Subcutaneous abdominal adipose tissue (tissue), 5 donors: ENCODE results near the gene DNALI1.

ENCODE experiments used
- H3K27ac ChIP-seq: one replicate; pipeline ENCODE4 v1.7.0; 2013; ENCODE audit warnings: low read depth, mild to moderate bottlenecking, inconsistent platforms, low read length, moderate library complexity
- H3K27me3 ChIP-seq, 5 donors: one replicate each; pipeline ENCODE4 v1.7.0; 2013; ENCODE audit warnings: low read length in 5 of 5, inconsistent platforms in 1 of 5; ENCODE audit not compliant: control insufficient read depth in 5 of 5, insufficient read depth in 4 of 5
- H3K36me3 ChIP-seq, 5 donors: one replicate each; pipeline ENCODE4 v1.7.0; 2013; ENCODE audit warnings: low read length in 5 of 5; ENCODE audit not compliant: control insufficient read depth in 5 of 5, insufficient read depth in 5 of 5
- H3K4me1 ChIP-seq, 5 donors: one replicate each; pipeline ENCODE4 v1.7.0; 2013; ENCODE audit warnings: low read length in 5 of 5, mild to moderate bottlenecking in 3 of 5, moderate library complexity in 1 of 5; ENCODE audit not compliant: control insufficient read depth in 5 of 5, insufficient read depth in 5 of 5
- H3K4me3 ChIP-seq, 5 donors: one replicate each; pipeline ENCODE4 v1.7.0; 2013; ENCODE audit warnings: low read length in 5 of 5, low read depth in 1 of 5
- H3K9ac ChIP-seq, 5 donors: one replicate each; pipeline ENCODE4 v1.7.0; 2013; ENCODE audit warnings: low read length in 5 of 5, mild to moderate bottlenecking in 4 of 5, moderate library complexity in 3 of 5
- H3K9me3 ChIP-seq, 5 donors: one replicate each; pipeline ENCODE4 v1.7.0; 2013; ENCODE audit warnings: low read length in 5 of 5; ENCODE audit not compliant: control insufficient read depth in 5 of 5
- donor health status: healthy.
- donor health status: healthy.
- donor health status: healthy.
- donor health status: healthy.
- donor health status: healthy.

Gene DNALI1

DNA sequence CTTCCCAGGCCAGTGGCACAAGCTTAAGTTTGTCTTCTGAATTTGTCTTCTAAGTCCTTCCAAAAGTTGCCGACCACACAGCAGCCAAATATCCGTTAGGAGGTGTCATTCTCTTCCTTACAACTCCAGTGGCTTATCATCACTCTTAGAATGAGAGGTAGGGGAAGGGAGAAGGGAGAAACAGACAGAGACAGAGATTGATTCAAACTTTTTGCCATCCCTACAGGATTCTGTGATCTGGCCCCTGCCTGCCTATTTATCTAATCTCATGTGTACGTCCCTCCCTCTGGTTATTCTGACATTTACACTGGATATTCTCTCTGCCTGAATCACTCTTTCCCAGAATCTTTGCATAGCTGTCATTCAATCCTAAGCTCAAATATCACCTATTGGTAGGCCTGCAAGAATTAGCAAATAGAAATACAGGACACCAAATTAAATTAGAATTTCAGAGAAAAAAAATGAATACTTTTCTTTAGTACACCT is 39.5 kb downstream of the DNALI1 start:
- peak overlapping the region in 4 of 5 donors; percentile 67 to 97 (median 82) for H3K9ac ChIP-seq
- no peaks in the 10 kb centered on the region for H3K9me3 ChIP-seq
- H3K4me1 ChIP-seq = peaks cover 2 to 26% (median 22%) of the 10 kb centered on the region in 5 donors
- H3K27me3 ChIP-seq = peaks cover 0 to 3% (median 0%) of the 10 kb centered on the region in 5 donors
- H3K4me3 ChIP-seq = peak overlapping the region; percentile 84 to 99 (median 92)
- peak overlapping the region; percentile 88 for H3K27ac ChIP-seq
- H3K36me3 ChIP-seq = peaks cover 12 to 18% (median 14%) of the 10 kb centered on the region in 5 donors

DNA sequence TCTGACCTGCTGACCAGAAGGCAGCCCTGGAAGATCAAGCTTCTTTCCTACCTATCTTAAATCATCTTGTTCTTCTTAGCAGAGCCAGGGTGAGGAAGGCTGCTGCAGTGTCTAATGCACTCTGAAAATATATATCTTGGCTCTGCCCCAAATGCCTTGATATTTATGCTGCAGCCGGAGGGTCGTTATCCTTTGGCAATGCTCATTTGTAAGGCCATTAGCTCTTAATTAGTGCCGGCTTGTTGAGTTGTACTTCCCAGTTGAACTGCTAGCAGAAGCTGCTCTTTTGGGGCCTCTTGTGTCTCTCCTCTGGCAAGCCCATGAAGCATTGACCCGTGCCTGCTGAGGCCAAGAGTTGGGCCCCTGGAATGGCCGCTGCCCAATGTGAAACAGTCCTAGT is 43.2 kb downstream of the DNALI1 start:
- H3K27me3 ChIP-seq = peaks cover 0 to 5% (median 0%) of the 10 kb centered on the region in 5 donors
- no peak overlapping the region for H3K9ac ChIP-seq
- H3K4me1 ChIP-seq = peaks cover 0 to 19% (median 15%) of the 10 kb centered on the region in 5 donors
- no peak overlapping the region for H3K4me3 ChIP-seq
- no peaks in the 10 kb centered on the region for H3K36me3 ChIP-seq
- no peak overlapping the region for H3K27ac ChIP-seq
- no peaks in the 10 kb centered on the region for H3K9me3 ChIP-seq

DNA sequence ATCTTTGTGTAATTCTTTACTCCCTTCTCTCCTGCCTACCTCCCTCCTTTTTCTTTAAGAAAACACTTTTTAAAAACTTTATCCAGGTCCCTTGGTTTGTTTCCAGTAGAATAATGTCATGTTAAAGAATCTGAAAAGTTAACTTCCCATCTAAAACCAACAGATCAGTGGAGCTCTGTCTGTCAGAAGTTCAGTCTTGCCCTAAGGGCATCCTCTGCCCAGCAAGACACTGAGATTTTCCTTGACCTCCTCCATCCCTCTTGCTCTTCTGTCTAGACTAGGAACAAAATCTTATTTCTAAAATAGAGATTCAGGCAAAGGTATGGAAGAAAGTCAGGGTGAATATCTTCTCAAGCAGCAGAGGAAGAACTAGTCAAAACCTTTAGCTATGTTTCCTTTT is 44.7 kb downstream of the DNALI1 start:
- Histone ChIP-seq H3K36me3 (no peaks in the 10 kb centered on the region), H3K4me3 (no peak overlapping the region), H3K9ac (no peak overlapping the region), H3K27me3 (peaks cover 0 to 5% (median 0%) of the 10 kb centered on the region in 5 donors), H3K4me1 (peaks cover 0 to 22% (median 10%) of the 10 kb centered on the region in 5 donors), H3K9me3 (no peaks in the 10 kb centered on the region), H3K27ac (no peak overlapping the region)

GRCh38 chr1:37602750-37603694 is 46.3 kb downstream of the DNALI1 start:
- no peak overlapping the region for H3K9ac ChIP-seq
- no peaks in the 10 kb centered on the region for H3K9me3 ChIP-seq
- H3K4me3 ChIP-seq = no peak overlapping the region
- no peaks in the 10 kb centered on the region for H3K36me3 ChIP-seq
- peaks cover 0 to 5% (median 0%) of the 10 kb centered on the region in 5 donors for H3K27me3 ChIP-seq
- no peak overlapping the region for H3K27ac ChIP-seq
- H3K4me1 ChIP-seq = peaks cover 0 to 25% (median 10%) of the 10 kb centered on the region in 5 donors

GRCh38 chr1:37605061-37605650 is 48.4 kb downstream of the DNALI1 start:
- Histone ChIP-seq H3K27ac (no peak overlapping the region), H3K27me3 (peaks cover 0 to 3% (median 0%) of the 10 kb centered on the region in 5 donors)

GRCh38 chr1:37605806-37606474 is 49.2 kb downstream of the DNALI1 start:
- no peak overlapping the region for H3K27ac ChIP-seq
- H3K9me3 ChIP-seq = no peaks in the 10 kb centered on the region
- H3K27me3 ChIP-seq = peaks cover 0 to 2% (median 0%) of the 10 kb centered on the region in 5 donors
- peaks cover 0 to 25% (median 10%) of the 10 kb centered on the region in 5 donors for H3K4me1 ChIP-seq
- no peak overlapping the region for H3K9ac ChIP-seq
- no peaks in the 10 kb centered on the region for H3K36me3 ChIP-seq
- H3K4me3 ChIP-seq = no peak overlapping the region

More at GRCh38 chr1:37605061-37605650, 48.4 kb downstream of the DNALI1 start:
- no peaks in the 10 kb centered on the region for H3K36me3 ChIP-seq
- H3K9me3 ChIP-seq = no peaks in the 10 kb centered on the region
- H3K4me1 ChIP-seq = peaks cover 0 to 25% (median 10%) of the 10 kb centered on the region in 5 donors
- no peak overlapping the region for H3K9ac ChIP-seq
- H3K4me3 ChIP-seq = no peak overlapping the region

DNA sequence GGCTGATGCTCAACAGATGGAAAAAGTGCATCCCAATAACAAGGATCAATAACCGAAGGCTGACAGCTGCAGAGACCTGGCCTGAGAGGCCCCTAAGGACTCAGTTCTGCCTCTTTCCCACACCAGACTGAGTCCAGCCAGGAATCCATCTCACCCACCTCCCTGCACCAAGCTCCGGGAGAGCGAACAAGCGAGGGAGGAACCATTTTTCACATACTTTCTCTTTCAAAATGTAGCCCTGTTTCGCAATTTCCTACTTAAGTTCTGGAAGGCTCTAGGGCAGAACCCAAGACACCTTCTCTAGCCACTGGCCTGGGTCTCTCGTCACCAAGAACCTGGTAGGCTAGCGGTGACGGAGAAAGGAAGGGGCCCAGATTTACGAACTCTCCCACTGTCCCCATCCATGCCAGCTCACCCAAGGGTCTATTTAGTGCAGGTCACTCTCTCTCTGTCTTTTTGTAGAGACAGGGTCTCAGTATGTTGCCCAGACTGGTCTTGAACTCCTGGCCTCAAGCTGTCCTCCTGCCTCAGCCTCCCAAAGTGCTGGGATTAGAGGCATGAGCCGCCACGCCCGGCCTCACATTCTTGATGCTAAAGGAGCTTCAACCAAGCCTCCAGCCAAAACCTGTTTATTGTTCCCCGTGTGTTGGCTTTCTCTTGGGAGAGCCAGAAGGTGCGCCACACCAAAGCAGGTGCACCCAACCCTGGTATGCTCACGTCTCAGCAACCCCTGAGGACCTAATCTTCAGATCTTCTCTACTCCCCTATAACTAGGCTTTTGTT is 49.9 kb downstream of the DNALI1 start:
- H3K9me3 ChIP-seq = no peaks in the 10 kb centered on the region
- peaks cover 0 to 25% (median 10%) of the 10 kb centered on the region in 5 donors for H3K4me1 ChIP-seq
- H3K27ac ChIP-seq = no peak overlapping the region
- peaks cover 0 to 2% (median 0%) of the 10 kb centered on the region in 5 donors for H3K27me3 ChIP-seq
- no peak overlapping the region for H3K9ac ChIP-seq
- H3K4me3 ChIP-seq = no peak overlapping the region
- H3K36me3 ChIP-seq = no peaks in the 10 kb centered on the region

GRCh38 chr1:37609002-37609401 is 52.3 kb downstream of the DNALI1 start:
- Histone ChIP-seq H3K27me3 (peaks cover 0 to 6% (median 3%) of the 10 kb centered on the region in 5 donors), H3K4me1 (peaks cover 0 to 19% (median 4%) of the 10 kb centered on the region in 5 donors), H3K36me3 (no peaks in the 10 kb centered on the region), H3K4me3 (no peak overlapping the region), H3K9me3 (no peaks in the 10 kb centered on the region), H3K9ac (no peak overlapping the region), H3K27ac (no peak overlapping the region)

DNA sequence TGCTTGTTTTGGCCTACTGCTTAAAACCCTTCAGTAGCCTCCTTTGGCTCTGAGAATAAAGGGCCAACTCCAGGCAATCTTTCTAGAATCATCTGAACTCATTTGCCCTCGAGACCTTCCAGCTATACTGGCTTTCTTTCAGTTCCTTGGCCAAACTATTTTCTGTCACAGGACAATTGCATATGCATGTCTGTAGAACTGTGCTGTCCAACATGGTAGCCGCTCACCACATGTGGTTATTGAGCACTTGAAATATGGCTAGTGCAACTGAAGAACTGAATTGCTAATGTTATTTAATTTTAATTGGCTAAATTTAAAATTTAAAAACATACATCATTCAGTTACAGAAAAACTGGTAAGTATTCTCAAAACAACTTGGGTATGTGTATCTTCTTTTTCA is 53.3 kb downstream of the DNALI1 start:
- Histone ChIP-seq H3K4me3 (no peak overlapping the region), H3K4me1 (peaks cover 0 to 28% (median 4%) of the 10 kb centered on the region in 5 donors), H3K9ac (no peak overlapping the region), H3K27ac (no peak overlapping the region), H3K27me3 (peaks cover 0 to 14% (median 6%) of the 10 kb centered on the region in 5 donors), H3K36me3 (no peaks in the 10 kb centered on the region), H3K9me3 (no peaks in the 10 kb centered on the region)
